Left lung (tissue), 8 donors: ENCODE data around the gene RNF8. TPM values are rescaled to one million over a fixed set of nuclear protein-coding genes. Genes with fewer than 3 reads are reported as not detected.

ENCODE experiments used
- polyA plus RNA-seq, 6 donors: library from polyadenylated mRNA; unstranded; fragments of 120-200 nt; gene quantifications; one replicate each; pipeline ENCODE4 v1.2.1, GENCODE V29; 2013; ENCODE audit not compliant: insufficient read length in 6 of 6
- total RNA-seq, 2 donors: library from RNA; stranded (reverse); fragmentation: NEBNext Ultra II Directional; extraction: Animal tissue kit (Norgen Biotek cat#: 25700); gene quantifications; one replicate each; pipeline ENCODE4 v1.2.1, GENCODE V29; 2021
- donor health status: DM: no; HTN: yes; CAD: no.
- donor health status: DM: no; HTN: no; CAD: no.

RNF8 gene
- total and polyA plus RNA-seq, 8 donors = 11.8 to 46.1 (median 34.8) TPM

Other genes starting within 250 kb of the RNF8 start
- gene PIM1, start 183.8 kb upstream of the RNF8 start, total RNA-seq = 10 to 100 TPM; 42.2 to 89.8 TPM
- gene PIM1, start 183.8 kb upstream of the RNF8 start, polyA plus RNA-seq = 10 to 100 TPM; 13.1 to 21.5 (median 20.3) TPM
- gene TBC1D22B, start 96.2 kb upstream of the RNF8 start, total RNA-seq = 10 to 100 TPM; 10.7 to 12.4 TPM
- gene TBC1D22B, start 96.2 kb upstream of the RNF8 start, polyA plus RNA-seq = 10 to 100 TPM; 12.6 to 14.6 (median 13.7) TPM
- 1 to 10 TPM; 2.1 to 5.3 TPM for gene TMEM217, start 95.8 kb upstream of the RNF8 start, total RNA-seq
- 1 to 10 TPM; 2.1 to 2.9 (median 2.5) TPM for gene TMEM217, start 95.8 kb upstream of the RNF8 start, polyA plus RNA-seq
- 10 to 100 TPM; 36.1 to 36.7 TPM for gene CMTR1, start 79.2 kb downstream of the RNF8 start, total RNA-seq
- gene CMTR1, start 79.2 kb downstream of the RNF8 start, polyA plus RNA-seq = 10 to 100 TPM; 50.4 to 54.4 (median 51.5) TPM
- 10 to 100 TPM; 18.2 to 21.5 TPM for gene CCDC167, start 145.9 kb downstream of the RNF8 start, total RNA-seq
- 10 to 100 TPM; 21.1 to 25.2 (median 23.8) TPM for gene CCDC167, start 145.9 kb downstream of the RNF8 start, polyA plus RNA-seq